ENCODE data around the gene ATRN.

The ATRN gene

GRCh38 chr20:3681931-3682781, 211.3 kb downstream of the ATRN start, which contains the start of gene ADAM33:
ADAM33 (minus strand) TSS chr20:3682010; CDS start chr20:3682004, 6 bp downstream.
- no peak within 1 kb of the TSS for H3K4me3 ChIP-seq (ENCODE audit: low read length, poor library complexity, severe bottlenecking)

GRCh38 chr20:3685341-3685740, 214.5 kb downstream of the ATRN start:
- no peaks in the 10 kb centered on the region for H4K20me1 ChIP-seq (ENCODE audit: insufficient read depth, low read length, poor library complexity, severe bottlenecking)
- H3K4me3 ChIP-seq (ENCODE audit: low read length, poor library complexity, severe bottlenecking): no peak overlapping the region
- no peaks in the 10 kb centered on the region for H3K36me3 ChIP-seq (ENCODE audit: insufficient read depth, low read length)
- no peak overlapping the region for H3K9ac ChIP-seq (ENCODE audit: low read depth, low read length, poor library complexity, severe bottlenecking)
- H3K4me2 ChIP-seq (ENCODE audit: low read depth, low read length, poor library complexity, severe bottlenecking): no peak overlapping the region
- H3K79me2 ChIP-seq (ENCODE audit: insufficient read depth, low read length): no peaks in the 10 kb centered on the region
- no peak overlapping the region for H2AFZ ChIP-seq (ENCODE audit: low read length)
- TF ChIP-seq CTCF (conservative IDR thresholded peaks at IDR 0.05; ENCODE audit: low read length): no peak
- no peak for TF ChIP-seq EZH2phosphoT487 (IDR thresholded peaks at IDR 0.05; ENCODE audit: borderline replicate concordance)
- H3F3A ChIP-seq (ENCODE audit: low read depth): no peaks in the 10 kb centered on the region
- no peaks in the 10 kb centered on the region for H3K9me3 ChIP-seq (ENCODE audit: insufficient read depth, low read depth, low read length)
- no peaks in the 10 kb centered on the region for H3K27me3 ChIP-seq (ENCODE audit: insufficient read depth, low read length, poor library complexity, severe bottlenecking)
- H3K4me1 ChIP-seq (ENCODE audit: insufficient read depth, low read length, poor library complexity, severe bottlenecking): no peaks in the 10 kb centered on the region
- no peaks in the 10 kb centered on the region for H3K9me2 ChIP-seq (replicated peaks; ENCODE audit: low read depth, low read length)

More at GRCh38 chr20:3681931-3682781, 211.3 kb downstream of the ATRN start, which contains the start of gene ADAM33:
- no peaks in the 10 kb centered on the region for H3K27me3 ChIP-seq (ENCODE audit: insufficient read depth, low read length, poor library complexity, severe bottlenecking)
- no peaks in the 10 kb centered on the region for H3K79me2 ChIP-seq (ENCODE audit: insufficient read depth, low read length)
- H3K9me3 ChIP-seq (ENCODE audit: insufficient read depth, low read depth, low read length): no peaks in the 10 kb centered on the region
- TF ChIP-seq EZH2phosphoT487 (IDR thresholded peaks at IDR 0.05; ENCODE audit: borderline replicate concordance): no peak
- H3K4me2 ChIP-seq (ENCODE audit: low read depth, low read length, poor library complexity, severe bottlenecking): no peak within 1 kb of the TSS
- H2AFZ ChIP-seq (ENCODE audit: low read length): no peak within 1 kb of the TSS
- H3K4me1 ChIP-seq (ENCODE audit: insufficient read depth, low read length, poor library complexity, severe bottlenecking): no peaks in the 10 kb centered on the region
- H3F3A ChIP-seq (ENCODE audit: low read depth): no peaks in the 10 kb centered on the region
- no peaks in the 10 kb centered on the region for H3K9me2 ChIP-seq (replicated peaks; ENCODE audit: low read depth, low read length)
- no peaks in the 10 kb centered on the region for H4K20me1 ChIP-seq (ENCODE audit: insufficient read depth, low read length, poor library complexity, severe bottlenecking)
- H3K9ac ChIP-seq (ENCODE audit: low read depth, low read length, poor library complexity, severe bottlenecking): no peak within 1 kb of the TSS
- H3K36me3 ChIP-seq (ENCODE audit: insufficient read depth, low read length): no peaks in the 10 kb centered on the region

GRCh38 chr20:3686421-3686820, 215.6 kb downstream of the ATRN start:
- Histone ChIP-seq H2AFZ (ENCODE audit: low read length) (no peak overlapping the region), H3K4me2 (ENCODE audit: low read depth, low read length, poor library complexity, severe bottlenecking) (no peak overlapping the region), H3K4me3 (ENCODE audit: low read length, poor library complexity, severe bottlenecking) (no peak overlapping the region), H3K9me3 (ENCODE audit: insufficient read depth, low read depth, low read length) (no peaks in the 10 kb centered on the region), H3K36me3 (ENCODE audit: insufficient read depth, low read length) (no peaks in the 10 kb centered on the region), H3F3A (ENCODE audit: low read depth) (no peaks in the 10 kb centered on the region), H3K9me2 (replicated peaks; ENCODE audit: low read depth, low read length) (no peaks in the 10 kb centered on the region), H3K9ac (ENCODE audit: low read depth, low read length, poor library complexity, severe bottlenecking) (no peak overlapping the region), H4K20me1 (ENCODE audit: insufficient read depth, low read length, poor library complexity, severe bottlenecking) (no peaks in the 10 kb centered on the region), H3K27me3 (ENCODE audit: insufficient read depth, low read length, poor library complexity, severe bottlenecking) (no peaks in the 10 kb centered on the region), H3K79me2 (ENCODE audit: insufficient read depth, low read length) (no peaks in the 10 kb centered on the region), H3K4me1 (ENCODE audit: insufficient read depth, low read length, poor library complexity, severe bottlenecking) (no peaks in the 10 kb centered on the region)
- TF ChIP-seq EZH2phosphoT487 (IDR thresholded peaks at IDR 0.05; ENCODE audit: borderline replicate concordance) (no peak), CTCF (conservative IDR thresholded peaks at IDR 0.05; ENCODE audit: low read length) (no peak)

All from Loucy (cell line).